GM12865 (cell line): Measurements from ENCODE around the gene SPAG9.

ENCODE experiments used
- DNase-seq: peaks from one replicate; pipeline ENCODE4 v3.0.0; 2010; ENCODE audit warnings: low read depth
- H3K4me3 ChIP-seq: 2 replicates; pipeline ENCODE4 v1.5.1; 2011; ENCODE audit warnings: mild to moderate bottlenecking, low read depth, low read length, control low read depth
- TF ChIP-seq, protein P1 (sequence below): IDR thresholded peaks from 2 replicates; pipeline ENCODE4 v1.5.1; 2011; ENCODE audit warnings: low read length, control low read depth, low read depth, inconsistent platforms; ENCODE audit not compliant: insufficient read depth; ENCODE audit errors: missing control alignments

The SPAG9 gene

DNA sequence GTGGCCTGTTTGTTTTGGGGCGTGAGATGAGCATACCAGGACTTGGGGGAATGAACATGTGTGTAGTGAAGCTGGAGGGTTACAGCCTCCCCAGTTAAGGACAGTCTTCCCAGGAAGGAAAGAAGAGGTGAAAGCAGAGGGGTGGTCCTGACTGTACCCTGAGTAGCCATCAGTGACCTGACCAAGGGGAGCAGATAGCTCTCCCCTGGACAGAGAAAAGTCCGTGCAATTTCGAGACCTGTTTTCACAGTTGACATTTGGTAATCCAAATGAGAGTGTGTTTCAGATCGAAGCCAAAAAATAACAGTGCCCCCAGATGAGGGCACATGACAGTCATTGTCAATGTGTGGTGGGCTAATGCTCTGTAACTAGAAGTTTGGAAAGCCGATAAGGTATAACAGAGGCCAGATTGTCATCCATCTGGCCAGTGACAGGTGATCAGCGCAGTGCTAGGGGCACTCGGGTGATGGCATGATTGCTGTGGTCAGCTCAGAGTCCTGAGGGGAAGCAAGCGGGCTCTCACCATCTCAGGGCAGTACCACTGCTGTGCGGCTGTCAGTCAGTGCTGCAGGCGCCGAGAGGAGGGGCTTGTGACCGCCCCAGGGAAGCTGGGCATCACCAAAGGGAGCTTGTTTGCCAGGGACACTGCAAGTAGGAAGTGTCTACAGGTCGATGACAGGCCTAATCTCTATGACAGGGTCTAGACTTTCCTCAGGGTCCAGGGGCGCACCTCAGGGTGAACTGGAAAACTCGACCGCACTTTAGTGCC lies 44.4 kb upstream of the SPAG9 start:
- TF ChIP-seq, protein P1, sequence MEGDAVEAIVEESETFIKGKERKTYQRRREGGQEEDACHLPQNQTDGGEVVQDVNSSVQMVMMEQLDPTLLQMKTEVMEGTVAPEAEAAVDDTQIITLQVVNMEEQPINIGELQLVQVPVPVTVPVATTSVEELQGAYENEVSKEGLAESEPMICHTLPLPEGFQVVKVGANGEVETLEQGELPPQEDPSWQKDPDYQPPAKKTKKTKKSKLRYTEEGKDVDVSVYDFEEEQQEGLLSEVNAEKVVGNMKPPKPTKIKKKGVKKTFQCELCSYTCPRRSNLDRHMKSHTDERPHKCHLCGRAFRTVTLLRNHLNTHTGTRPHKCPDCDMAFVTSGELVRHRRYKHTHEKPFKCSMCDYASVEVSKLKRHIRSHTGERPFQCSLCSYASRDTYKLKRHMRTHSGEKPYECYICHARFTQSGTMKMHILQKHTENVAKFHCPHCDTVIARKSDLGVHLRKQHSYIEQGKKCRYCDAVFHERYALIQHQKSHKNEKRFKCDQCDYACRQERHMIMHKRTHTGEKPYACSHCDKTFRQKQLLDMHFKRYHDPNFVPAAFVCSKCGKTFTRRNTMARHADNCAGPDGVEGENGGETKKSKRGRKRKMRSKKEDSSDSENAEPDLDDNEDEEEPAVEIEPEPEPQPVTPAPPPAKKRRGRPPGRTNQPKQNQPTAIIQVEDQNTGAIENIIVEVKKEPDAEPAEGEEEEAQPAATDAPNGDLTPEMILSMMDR: no peak
- DNase-seq: no peak
- peak overlapping the region; percentile 99 for H3K4me3 ChIP-seq

DNA sequence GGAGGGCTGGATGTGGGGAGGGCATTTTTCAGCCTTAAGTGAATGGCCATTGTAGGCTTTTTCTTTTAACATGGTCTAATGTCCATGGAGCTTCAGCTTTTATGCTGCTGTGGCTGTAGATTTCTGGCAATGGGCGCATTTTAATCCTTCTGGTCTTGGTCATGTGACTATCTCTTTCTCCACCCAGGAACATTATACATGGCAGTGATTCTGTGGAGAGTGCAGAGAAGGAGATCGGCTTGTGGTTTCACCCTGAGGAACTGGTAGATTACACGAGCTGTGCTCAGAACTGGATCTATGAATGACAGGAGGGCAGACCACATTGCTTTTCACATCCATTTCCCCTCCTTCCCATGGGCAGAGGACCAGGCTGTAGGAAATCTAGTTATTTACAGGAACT lies 40.9 kb upstream of the SPAG9 start:
- TF ChIP-seq, protein P1: no peak
- H3K4me3 ChIP-seq: no peak overlapping the region
- DNase-seq: no peak

DNA sequence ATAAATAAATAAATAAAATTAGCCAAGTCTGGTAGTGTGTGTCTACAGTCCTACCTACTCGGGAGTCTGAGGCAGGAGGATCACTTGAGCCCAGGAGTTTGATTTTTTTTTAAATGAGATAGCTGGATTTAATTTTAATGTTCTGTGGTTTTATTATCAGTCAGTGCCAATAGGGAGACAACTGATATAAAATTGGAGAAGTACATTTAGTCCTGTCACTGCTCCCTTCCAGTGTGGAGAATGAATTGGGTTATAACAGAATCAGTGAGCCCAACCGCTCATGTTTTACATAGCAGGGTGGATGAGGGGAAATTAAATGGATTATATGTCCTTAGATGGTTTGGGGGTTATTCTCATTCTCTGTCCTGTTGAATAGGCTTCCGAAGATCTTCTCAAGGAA lies 38.9 kb upstream of the SPAG9 start:
- TF ChIP-seq, protein P1: no peak
- DNase-seq: no peak
- no peak overlapping the region for H3K4me3 ChIP-seq

DNA sequence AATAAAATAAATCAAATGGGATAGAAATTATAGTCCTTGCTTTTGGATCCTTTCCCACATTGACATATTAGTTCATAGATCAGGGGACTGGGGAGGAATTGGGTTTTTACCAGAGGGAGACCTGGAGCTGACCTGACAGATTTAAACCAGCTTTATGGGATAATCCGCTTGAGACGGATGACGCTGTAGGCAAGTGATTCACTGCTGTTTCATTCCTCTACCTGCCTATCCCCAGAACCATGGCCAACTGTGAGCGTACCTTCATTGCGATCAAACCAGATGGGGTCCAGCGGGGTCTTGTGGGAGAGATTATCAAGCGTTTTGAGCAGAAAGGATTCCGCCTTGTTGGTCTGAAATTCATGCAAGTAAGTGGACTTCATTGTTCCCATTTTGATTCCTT lies 34.7 kb upstream of the SPAG9 start:
- H3K4me3 ChIP-seq: no peak overlapping the region
- TF ChIP-seq, protein P1: no peak
- no peak for DNase-seq

DNA sequence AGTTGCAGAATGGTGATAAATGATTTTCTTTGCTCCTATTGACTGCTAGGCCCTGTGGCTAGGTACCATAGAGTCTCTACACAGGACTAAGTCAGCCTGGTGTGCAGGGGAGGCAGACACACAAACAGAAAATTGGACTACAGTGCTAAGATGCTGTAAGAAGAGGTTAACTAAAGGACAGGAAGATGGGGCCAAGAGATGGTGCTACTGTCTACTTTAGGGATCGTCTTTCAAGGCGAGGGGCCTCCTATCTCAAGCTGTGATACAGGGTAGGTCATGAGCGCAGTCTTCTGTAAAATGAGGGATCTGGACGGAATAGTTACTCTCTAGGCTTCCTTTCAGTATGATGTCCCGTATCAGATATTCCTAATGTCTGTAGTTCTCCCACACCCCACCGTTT lies 33.5 kb upstream of the SPAG9 start:
- TF ChIP-seq, protein P1: no peak
- peak; percentile 38 for DNase-seq
- peak overlapping the region; percentile 77 for H3K4me3 ChIP-seq

DNA sequence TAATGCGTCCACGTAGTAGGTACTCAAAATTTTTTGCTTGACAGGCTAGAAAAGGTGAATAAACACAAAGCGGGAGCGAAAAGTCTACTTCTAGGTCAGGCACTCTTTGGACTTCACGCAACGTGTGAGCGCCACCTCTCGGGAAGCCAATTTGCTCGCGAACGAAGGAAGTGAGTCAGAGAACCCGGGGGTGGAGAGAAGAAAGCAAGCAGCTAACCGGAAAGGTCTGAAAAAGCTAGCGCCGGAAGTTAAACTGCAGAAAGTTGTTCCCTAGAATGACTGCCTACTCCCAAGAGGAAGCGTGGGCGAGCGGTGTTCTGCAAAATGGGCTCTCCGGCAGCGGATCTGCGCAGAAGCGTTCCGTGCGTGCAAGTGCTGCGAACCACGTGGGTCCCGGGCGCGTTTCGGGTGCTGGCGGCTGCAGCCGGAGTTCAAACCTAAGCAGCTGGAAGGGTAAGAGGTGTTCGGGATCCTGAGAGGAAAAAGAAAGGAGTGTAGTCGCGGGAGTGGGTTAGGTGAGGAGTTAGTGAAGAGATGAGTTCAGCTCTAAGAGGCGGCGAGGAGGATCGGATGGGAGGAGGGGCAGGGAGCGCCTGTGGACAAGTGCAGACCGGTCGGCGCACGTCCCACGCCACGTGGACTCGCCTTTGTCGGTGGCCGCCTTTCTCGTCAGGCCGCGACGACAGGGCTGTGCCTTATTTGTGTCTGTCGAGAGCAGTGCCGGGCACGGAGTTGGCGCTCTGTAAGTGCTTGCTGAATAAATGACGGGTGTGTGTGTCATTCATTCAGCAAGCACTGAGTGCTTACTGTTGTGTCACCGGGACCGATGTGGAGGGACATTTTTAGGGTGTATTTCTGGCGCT lies 32.8 kb upstream of the SPAG9 start, which contains the start of gene NME1:
Gene NME1, plus strand, starts transcription at position 350 of the 863 bp plus-strand sequence. CDS start 2,096 bp downstream, outside the sequence.
- TF ChIP-seq, protein P1: peak; percentile 77
- peak within 1 kb of the TSS; percentile 77 for H3K4me3 ChIP-seq

More for the DNA sequence above, 32.8 kb upstream of the SPAG9 start, which contains the start of gene NME1:
- DNase-seq: peak; percentile 99
